Measurements from ENCODE around the gene EXT2.

Gene EXT2

GRCh38 chr11:44147751-44148150, 52.3 kb downstream of the EXT2 start:
- no peak for TF ChIP-seq CTCF (IDR thresholded peaks at IDR 0.05; ENCODE audit: low read depth, low read length)
- H3K4me3 ChIP-seq (ENCODE audit: low read depth, low read length) = no peak overlapping the region

- no peak for TF ChIP-seq CTCF (IDR thresholded peaks at IDR 0.05; ENCODE audit: low read depth, low read length)
Measured at GRCh38 chr11:44149651-44150050, 54.2 kb downstream of the EXT2 start.

GRCh38 chr11:44150401-44150800, 54.9 kb downstream of the EXT2 start:
- H3K4me3 ChIP-seq (ENCODE audit: low read depth, low read length) = no peak overlapping the region
- no peak for TF ChIP-seq CTCF (IDR thresholded peaks at IDR 0.05; ENCODE audit: low read depth, low read length)

More at GRCh38 chr11:44149651-44150050, 54.2 kb downstream of the EXT2 start:
- H3K4me3 ChIP-seq (ENCODE audit: low read depth, low read length) = no peak overlapping the region

- no peak overlapping the region for H3K4me3 ChIP-seq (ENCODE audit: low read depth, low read length)
- no peak for TF ChIP-seq CTCF (IDR thresholded peaks at IDR 0.05; ENCODE audit: low read depth, low read length)
Measured at GRCh38 chr11:44157019-44157418, 61.5 kb downstream of the EXT2 start.

- no peak for TF ChIP-seq CTCF (IDR thresholded peaks at IDR 0.05; ENCODE audit: low read depth, low read length)
- H3K4me3 ChIP-seq (ENCODE audit: low read depth, low read length) = no peak overlapping the region
Measured at GRCh38 chr11:44158384-44158783, 62.9 kb downstream of the EXT2 start.

GRCh38 chr11:44159848-44160721, 64.6 kb downstream of the EXT2 start:
- TF ChIP-seq CTCF (IDR thresholded peaks at IDR 0.05; ENCODE audit: low read depth, low read length) = no peak
- H3K4me3 ChIP-seq (ENCODE audit: low read depth, low read length) = no peak overlapping the region

- no peak for TF ChIP-seq CTCF (IDR thresholded peaks at IDR 0.05; ENCODE audit: low read depth, low read length)
- H3K4me3 ChIP-seq (ENCODE audit: low read depth, low read length) = no peak overlapping the region
Measured at GRCh38 chr11:44162004-44162403, 66.5 kb downstream of the EXT2 start.
